GM21526 (cell line): ENCODE data around the gene RLN2.

Experiments used
- ATAC-seq: cut with Tn5 transposase; IDR thresholded peaks from one replicate; pipeline ENCODE4 v1.9.1; 2021; ENCODE audit warnings: moderate library complexity; ENCODE audit not compliant: unreplicated experiment, low FRiP score

The RLN2 gene

DNA sequence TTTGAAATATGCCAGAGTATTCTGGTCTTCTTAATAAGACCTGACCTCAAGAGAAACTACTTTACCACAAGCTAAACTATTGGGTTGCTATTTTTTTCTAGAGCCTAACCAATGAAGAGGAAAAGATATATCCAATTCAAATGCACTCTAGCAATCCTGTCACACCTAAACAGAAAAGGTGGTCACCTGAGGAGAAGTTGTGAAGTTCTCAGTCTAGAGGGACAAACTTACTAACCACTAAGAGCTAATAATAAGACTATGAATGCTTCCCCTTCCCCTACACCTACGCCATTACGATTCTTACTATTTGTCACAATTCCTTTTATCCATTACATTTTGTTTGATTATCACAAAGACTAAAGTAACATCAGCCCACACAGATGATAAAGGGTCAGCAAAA lies 29.7 kb downstream of the RLN2 start:
- no peak for ATAC-seq

GRCh38 chr9:5269249-5269715 lies 35.2 kb downstream of the RLN2 start:
- no peak for ATAC-seq

GRCh38 chr9:5265939-5266338 lies 38.6 kb downstream of the RLN2 start:
- no peak for ATAC-seq

DNA sequence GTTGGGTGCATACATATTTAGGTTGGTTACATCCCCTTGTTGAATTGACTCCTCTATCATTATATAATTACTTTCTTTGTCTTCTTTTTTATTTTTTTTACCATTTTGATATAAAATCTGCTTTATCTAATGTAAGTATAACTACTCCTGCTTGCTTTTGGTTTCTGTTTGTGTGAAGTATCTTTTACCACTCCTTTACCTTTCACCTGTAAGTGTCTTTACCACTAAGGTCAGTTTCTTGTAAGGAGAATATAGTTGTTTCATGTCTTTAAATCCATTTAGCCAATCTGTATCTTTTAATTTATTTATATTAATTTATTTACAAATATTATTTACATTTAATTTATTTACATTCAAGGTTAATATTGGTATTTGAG lies 40.3 kb downstream of the RLN2 start:
- ATAC-seq: no peak

- no peak for ATAC-seq
These were observed 40.9 kb downstream of the RLN2 start for GRCh38 chr9:5263351-5264218.
